Esophagus squamous epithelium (tissue), 5 donors: Measurements from ENCODE around the gene TMEM140. TPM values are rescaled to one million over a fixed set of nuclear protein-coding genes. Genes with fewer than 3 reads are reported as not detected.
A peak's percentile ranks its signal among the peaks of the same experiment; 100 is the strongest.
"Not testable (repeated sequence)": the region's sequence is repeated elsewhere in the genome, so short reads cannot be mapped to it uniquely, and the experiment has no call there.

Experiments used
- DNase-seq: peaks from one replicate; lab custom pipeline; 2025; lab: John Stamatoyannopoulos, UW
- H3K27ac ChIP-seq, 4 donors: fragments of 200-600 bp; sonication (generic); one replicate each; pipeline ENCODE4 v1.5.1; 2016 to 2019; ENCODE audit warnings: mild to moderate bottlenecking in 1 of 4
- H3K27me3 ChIP-seq, 4 donors: fragments of 200-600 bp; sonication (generic); 1 replicate in 3 of 4; 2 replicates in 1 of 4; pipeline versions ENCODE4 v1.5.1 to v1.6.0; 2017 to 2021; ENCODE audit warnings: antibody characterized with exemption in 1 of 4
- H3K36me3 ChIP-seq, 3 donors: fragments of 200-600 bp; sonication (generic); one replicate each; pipeline ENCODE4 v1.5.1; 2016 to 2019
- H3K4me1 ChIP-seq, 3 donors: fragments of 200-600 bp; sonication (generic); one replicate each; pipeline ENCODE4 v1.5.1; 2017 to 2019
- H3K4me3 ChIP-seq, 4 donors: fragments of 200-600 bp; sonication (generic); 1 replicate in 3 of 4; 2 replicates in 1 of 4; pipeline ENCODE4 v1.5.1; 2016 to 2019; ENCODE audit warnings: mild to moderate bottlenecking in 2 of 4, moderate library complexity in 1 of 4
- H3K9me3 ChIP-seq, 3 donors: fragments of 200-600 bp; sonication (generic); one replicate each; pipeline ENCODE4 v1.5.1; 2016 to 2019
- POLR2A ChIP-seq, 4 donors: fragments of 450-650 bp; IDR thresholded peaks; one replicate each; pipeline ENCODE4 v1.6.1; 2017; ENCODE audit warnings: antibody characterized with exemption in 4 of 4, mild to moderate bottlenecking in 4 of 4, moderate library complexity in 3 of 4
- WGBS, 2 donors: methylation state at CpG; one replicate each; pipeline ENCODE4 v1.1.5; 2018; 5-methylcytosine and 5-hydroxymethylcytosine counted together
- intact Hi-C: fragments of 100-400 bp; cut with DNase I; formaldehyde crosslinking; loops from one replicate; pipeline ENCODE4 v1.15.0; 2022
- total RNA-seq, 4 donors: library from RNA; depleted of rRNA; stranded (reverse); fragments of >200 nt; gene quantifications; one replicate each; pipeline ENCODE4 v1.1.0, GENCODE V29; 2016
- TF ChIP-seq, protein P1 (sequence below), 6 experiments: fragments of 450-650 bp in 4 of 6; fragments of 200-600 bp in 2 of 6; sonication (generic) in 2 of 6; IDR thresholded peaks; one replicate each; pipeline ENCODE4 v1.5.1; 2016 to 2019; ENCODE audit warnings: antibody characterized with exemption in 6 of 6, mild to moderate bottlenecking in 4 of 6, moderate library complexity in 4 of 6
- donor health status: DM: yes; HTN: yes; CAD: no.

TMEM140 gene
- total RNA-seq, 4 donors from 2014 or later = 0.57 to 9.5 (median 5.2) TPM

DNA sequence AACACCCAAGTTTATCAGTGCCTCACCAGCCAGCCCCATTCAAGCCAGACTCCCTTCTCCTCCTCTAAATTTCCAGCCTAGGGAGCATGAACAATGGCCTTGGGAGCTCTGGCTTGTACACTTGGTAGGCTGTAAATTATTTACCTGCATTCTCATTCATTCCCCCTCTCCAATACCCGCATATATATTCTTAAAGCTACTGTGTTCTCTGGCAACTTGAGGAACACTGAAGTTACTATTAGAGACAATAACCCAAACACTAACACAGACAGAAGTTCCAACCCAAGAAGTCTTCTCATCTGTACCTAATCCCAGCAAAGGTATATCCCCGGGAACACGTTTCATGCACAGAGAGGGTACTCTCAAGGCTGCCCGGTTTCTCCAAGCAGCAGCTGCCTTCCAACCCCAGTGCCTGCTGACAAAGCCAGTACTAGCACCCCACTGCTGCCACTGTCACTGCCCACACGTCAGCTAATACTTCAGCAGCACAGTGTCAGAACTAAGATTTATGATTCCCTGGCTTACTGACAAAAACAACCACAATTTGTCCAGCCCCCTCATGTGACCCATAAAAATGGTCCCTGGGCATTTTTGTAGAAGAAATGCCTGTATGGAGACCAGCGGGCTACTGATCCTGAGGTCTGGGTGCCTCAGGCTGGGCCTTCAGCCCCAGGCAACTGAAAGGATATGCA lies 60.4 kb downstream of the TMEM140 start:
- 38 to 72% methylated on average over 5 to 6 of the region's 6 CpGs for WGBS, 2 donors
- Histone ChIP-seq H3K27me3 (no peaks in the 10 kb centered on the region), H3K4me1 (peaks cover 23 to 91% (median 60%) of the 10 kb centered on the region in 3 donors), H3K36me3 (peaks cover 7 to 44% (median 11%) of the 10 kb centered on the region in 3 donors), H3K4me3 (peak overlapping the region in 1 of 4 donors; percentile 45), H3K27ac (peak overlapping the region; percentile 7 to 97 (median 78)), H3K9me3 (no peaks in the 10 kb centered on the region)
- no peak for DNase-seq
- intact Hi-C loops = no loop called here
- TF ChIP-seq, protein P1, sequence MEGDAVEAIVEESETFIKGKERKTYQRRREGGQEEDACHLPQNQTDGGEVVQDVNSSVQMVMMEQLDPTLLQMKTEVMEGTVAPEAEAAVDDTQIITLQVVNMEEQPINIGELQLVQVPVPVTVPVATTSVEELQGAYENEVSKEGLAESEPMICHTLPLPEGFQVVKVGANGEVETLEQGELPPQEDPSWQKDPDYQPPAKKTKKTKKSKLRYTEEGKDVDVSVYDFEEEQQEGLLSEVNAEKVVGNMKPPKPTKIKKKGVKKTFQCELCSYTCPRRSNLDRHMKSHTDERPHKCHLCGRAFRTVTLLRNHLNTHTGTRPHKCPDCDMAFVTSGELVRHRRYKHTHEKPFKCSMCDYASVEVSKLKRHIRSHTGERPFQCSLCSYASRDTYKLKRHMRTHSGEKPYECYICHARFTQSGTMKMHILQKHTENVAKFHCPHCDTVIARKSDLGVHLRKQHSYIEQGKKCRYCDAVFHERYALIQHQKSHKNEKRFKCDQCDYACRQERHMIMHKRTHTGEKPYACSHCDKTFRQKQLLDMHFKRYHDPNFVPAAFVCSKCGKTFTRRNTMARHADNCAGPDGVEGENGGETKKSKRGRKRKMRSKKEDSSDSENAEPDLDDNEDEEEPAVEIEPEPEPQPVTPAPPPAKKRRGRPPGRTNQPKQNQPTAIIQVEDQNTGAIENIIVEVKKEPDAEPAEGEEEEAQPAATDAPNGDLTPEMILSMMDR (IDR thresholded peaks at IDR 0.05) = no peak
- no peak for TF ChIP-seq POLR2A (IDR thresholded peaks at IDR 0.05)

DNA sequence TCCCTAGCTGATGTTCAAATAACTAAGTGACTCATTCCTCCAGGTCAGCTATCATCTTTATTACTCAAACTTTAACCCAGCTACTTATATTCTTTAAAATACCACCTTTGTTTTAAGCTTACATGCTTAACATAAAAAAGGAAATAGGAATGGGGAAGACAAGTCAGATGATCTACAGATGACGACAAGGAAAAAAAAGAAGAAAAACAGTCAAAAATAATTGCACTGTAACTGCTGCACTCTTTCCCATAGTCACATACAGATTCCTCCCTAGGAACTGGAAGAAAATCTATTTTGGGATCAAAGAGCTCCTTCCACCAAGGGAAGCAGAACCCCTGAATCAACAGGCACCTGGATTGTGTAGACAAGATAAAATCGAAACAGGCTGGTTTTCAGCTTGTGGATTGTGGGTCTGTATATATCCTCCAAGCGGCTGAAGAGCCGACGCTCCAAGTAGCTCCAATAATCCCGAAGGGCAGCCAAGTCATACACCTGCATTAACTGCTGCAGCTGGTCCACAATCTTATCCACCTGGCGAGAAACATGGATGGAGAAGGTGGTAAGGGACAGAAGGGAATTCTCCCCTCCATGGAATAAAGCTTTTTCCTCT lies 61.5 kb downstream of the TMEM140 start:
- WGBS, 2 donors = 50 to 65% methylated on average over 7 of the region's 7 CpGs
- DNase-seq = no peak
- H3K4me3 ChIP-seq = peak overlapping the region in 3 of 4 donors; percentile 72 to 94 (median 90)

DNA sequence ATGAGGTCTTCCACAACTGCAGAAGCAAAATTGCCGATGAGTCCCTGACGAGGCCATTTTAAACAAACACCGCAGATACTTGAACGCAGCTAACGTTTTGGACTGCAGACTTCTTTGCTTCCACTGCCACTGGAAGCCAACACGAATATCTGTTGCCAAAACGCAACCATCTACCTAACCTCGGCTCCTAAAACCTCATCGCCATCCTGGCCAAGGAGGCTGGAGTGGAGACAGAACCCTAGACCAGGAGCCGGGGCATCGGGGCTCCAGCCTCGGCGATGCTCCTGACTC lies 63.0 kb downstream of the TMEM140 start:
- 0% methylated on average over 4 to 9 of the region's 13 CpGs for WGBS, 2 donors

More for the DNA sequence above, 61.5 kb downstream of the TMEM140 start:
- no peaks in the 10 kb centered on the region for H3K27me3 ChIP-seq
- no peaks in the 10 kb centered on the region for H3K9me3 ChIP-seq
- TF ChIP-seq, protein P1 (IDR thresholded peaks at IDR 0.05) = no peak
- TF ChIP-seq POLR2A (IDR thresholded peaks at IDR 0.05) = no peak
- peaks cover 21 to 91% (median 57%) of the 10 kb centered on the region in 3 donors for H3K4me1 ChIP-seq
- H3K27ac ChIP-seq = peak overlapping the region; percentile 63 to 97 (median 94)
- H3K36me3 ChIP-seq = peaks cover 7 to 33% (median 9%) of the 10 kb centered on the region in 3 donors
- intact Hi-C loops = no loop called here

DNA sequence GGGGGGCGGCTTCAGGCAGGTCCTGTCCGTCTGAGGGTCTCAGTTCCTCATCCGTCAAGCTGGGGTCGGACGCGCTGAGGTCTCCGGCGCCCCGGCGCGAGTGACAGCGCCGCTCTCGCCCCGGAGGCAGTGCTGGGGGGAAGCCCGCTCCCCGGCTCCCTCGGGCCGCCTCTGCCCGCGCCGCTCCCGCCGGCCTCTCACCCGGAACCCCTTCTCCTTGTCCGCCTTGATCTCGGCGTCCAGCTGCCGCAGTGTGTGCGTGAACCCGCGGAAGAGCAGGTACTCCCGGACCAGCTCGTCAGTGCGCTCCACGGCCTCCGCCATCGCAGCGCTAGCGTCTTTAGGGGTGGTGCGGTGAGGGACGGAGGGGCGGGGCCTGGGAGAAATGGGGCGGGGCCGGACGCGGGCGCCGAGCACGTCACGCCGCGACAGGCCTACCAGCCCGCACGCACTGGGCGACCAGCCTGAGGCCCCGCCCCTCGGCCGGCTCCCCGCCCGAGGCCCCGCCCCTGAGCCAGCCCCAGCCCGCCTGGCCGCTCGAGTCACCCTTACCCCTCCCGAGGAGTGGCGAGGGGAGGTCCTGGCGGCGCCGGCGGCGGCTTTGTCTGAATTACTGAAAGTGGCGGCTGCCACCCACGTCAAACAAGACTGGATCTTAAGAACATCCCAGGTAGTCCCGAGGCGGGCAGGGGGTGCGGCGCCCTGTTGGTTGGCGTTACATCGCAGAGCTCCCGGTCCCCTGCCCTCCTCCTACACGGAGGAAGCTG lies 63.5 kb downstream of the TMEM140 start, which contains the start of gene WDR91:
WDR91 (minus strand) TSS at position 348 of the 767 bp plus-strand sequence; CDS start at position 324, 24 bp downstream.
- WGBS, 2 donors = no CpG with 5 or more reads among the region's 82 CpGs
- Histone ChIP-seq H3K36me3 (peaks cover 0 to 15% (median 0%) of the 10 kb centered on the region in 3 donors), H3K9me3 (no peaks in the 10 kb centered on the region), H3K4me1 (peaks cover 18 to 77% (median 49%) of the 10 kb centered on the region in 3 donors), H3K4me3 (peak within 1 kb of the TSS; percentile 72 to 94 (median 85)), H3K27me3 (no peaks in the 10 kb centered on the region), H3K27ac (peak within 1 kb of the TSS; percentile 93 to 97 (median 94))
- peak; percentile 75 for DNase-seq
- peak in 3 of 4 donors; percentile 60 to 94 (median 68) for TF ChIP-seq POLR2A (IDR thresholded peaks at IDR 0.05)
- TF ChIP-seq, protein P1 (IDR thresholded peaks at IDR 0.05) = peak in 1 of 6 experiments; percentile 4
- intact Hi-C loops = no loop called here

More for the DNA sequence above, 63.0 kb downstream of the TMEM140 start:
- Histone ChIP-seq H3K4me3 (peak overlapping the region; percentile 72 to 94 (median 85)), H3K9me3 (no peaks in the 10 kb centered on the region), H3K36me3 (peaks cover 2 to 21% (median 2%) of the 10 kb centered on the region in 3 donors), H3K27ac (peak overlapping the region; percentile 93 to 97 (median 94)), H3K27me3 (no peaks in the 10 kb centered on the region), H3K4me1 (peaks cover 18 to 82% (median 50%) of the 10 kb centered on the region in 3 donors)
- no peak for TF ChIP-seq POLR2A (IDR thresholded peaks at IDR 0.05)
- TF ChIP-seq, protein P1 (IDR thresholded peaks at IDR 0.05) = no peak
- no peak for DNase-seq
- intact Hi-C loops = no loop called here

DNA sequence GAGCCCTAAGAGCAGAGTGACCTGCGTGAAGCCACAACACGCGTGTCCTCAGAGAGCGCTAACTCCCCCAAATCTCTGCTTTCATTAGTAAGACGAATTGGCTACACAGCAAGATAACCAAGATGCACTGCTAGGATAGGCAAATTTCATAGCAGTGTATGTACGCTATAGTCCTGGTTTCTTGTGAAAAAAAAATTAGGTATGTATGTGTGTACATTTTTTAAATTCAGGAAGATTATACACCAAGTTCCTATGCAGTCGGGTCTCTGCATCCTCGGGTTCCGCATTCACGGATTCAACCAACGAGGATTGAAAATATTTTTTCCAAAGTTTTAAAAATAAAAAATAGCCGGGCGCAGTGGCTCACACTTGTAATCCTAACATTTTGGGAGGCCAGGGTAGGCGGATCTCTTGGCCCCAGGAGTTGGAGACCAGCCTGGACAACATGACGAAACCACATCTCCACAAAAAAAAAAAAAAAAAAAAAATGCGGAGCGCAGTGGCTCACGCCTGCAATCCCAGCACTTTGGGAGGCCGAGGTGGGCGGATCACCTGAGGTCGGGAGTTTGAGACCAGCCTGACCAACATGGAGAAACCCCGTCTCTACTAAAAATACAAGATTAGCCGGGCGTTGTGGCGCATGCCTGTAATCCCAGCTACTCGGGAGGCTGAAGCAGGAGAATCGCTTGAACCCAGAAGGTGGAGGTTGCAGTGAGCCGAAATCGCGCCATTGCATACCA lies 64.2 kb downstream of the TMEM140 start:
- DNase-seq, H3K27me3 ChIP-seq, H3K36me3 ChIP-seq, H3K9me3 ChIP-seq, intact Hi-C loops: not testable (repeated sequence)
- H3K4me3 ChIP-seq = peak overlapping the region; percentile 72 to 94 (median 85)
- H3K4me1 ChIP-seq = peaks cover 18 to 69% (median 41%) of the 10 kb centered on the region in 3 donors
- peak overlapping the region; percentile 93 to 97 (median 94) for H3K27ac ChIP-seq
- 26 to 39% methylated on average over 19 to 22 of the region's 30 CpGs for WGBS, 2 donors
